GM08714 (cell line): Measurements from ENCODE around the gene PGBD5.

ENCODE experiments used
- H3K4me3 ChIP-seq: fragments of 200-500 bp; sonication (Bioruptor generic); 2 replicates; pipeline ENCODE4 v1.5.1; 2014; ENCODE audit warnings: mild to moderate bottlenecking, low read length, inconsistent platforms
- ZNF274 ChIP-seq: IDR thresholded peaks from 2 replicates; pipeline ENCODE4 v1.6.1; 2012; ENCODE audit warnings: mild to moderate bottlenecking, low read depth, low read length

PGBD5 gene

GRCh38 chr1:230362949-230363348 lies 63.2 kb downstream of the PGBD5 start:
- TF ChIP-seq ZNF274, result no peak
- H3K4me3 ChIP-seq, result no peak overlapping the region

GRCh38 chr1:230361941-230362340 lies 64.2 kb downstream of the PGBD5 start:
- no peak for TF ChIP-seq ZNF274
- no peak overlapping the region for H3K4me3 ChIP-seq

- H3K4me3 ChIP-seq, result no peak overlapping the region
- TF ChIP-seq ZNF274, result no peak
Observed at GRCh38 chr1:230359992-230360668, 66.0 kb downstream of the PGBD5 start.

GRCh38 chr1:230356869-230357794 lies 69.0 kb downstream of the PGBD5 start:
- H3K4me3 ChIP-seq, result no peak overlapping the region
- TF ChIP-seq ZNF274, result no peak

GRCh38 chr1:230356190-230356589 lies 69.9 kb downstream of the PGBD5 start:
- H3K4me3 ChIP-seq, result no peak overlapping the region
- TF ChIP-seq ZNF274, result no peak

- no peak overlapping the region for H3K4me3 ChIP-seq
- TF ChIP-seq ZNF274, result no peak
Observed at GRCh38 chr1:230355594-230355993, 70.5 kb downstream of the PGBD5 start.

GRCh38 chr1:230355128-230355527 lies 71.0 kb downstream of the PGBD5 start:
- no peak overlapping the region for H3K4me3 ChIP-seq
- no peak for TF ChIP-seq ZNF274

- TF ChIP-seq ZNF274, result no peak
Observed at GRCh38 chr1:230354005-230354404, 72.1 kb downstream of the PGBD5 start.

GRCh38 chr1:230352537-230352936 lies 73.6 kb downstream of the PGBD5 start:
- no peak overlapping the region for H3K4me3 ChIP-seq
- TF ChIP-seq ZNF274, result no peak

More at GRCh38 chr1:230354005-230354404, 72.1 kb downstream of the PGBD5 start:
- no peak overlapping the region for H3K4me3 ChIP-seq

GRCh38 chr1:230351983-230352382 lies 74.1 kb downstream of the PGBD5 start:
- no peak for TF ChIP-seq ZNF274
- H3K4me3 ChIP-seq, result no peak overlapping the region

- no peak for TF ChIP-seq ZNF274
- H3K4me3 ChIP-seq, result no peak overlapping the region
Observed at GRCh38 chr1:230351514-230351913, 74.6 kb downstream of the PGBD5 start.

- no peak overlapping the region for H3K4me3 ChIP-seq
- TF ChIP-seq ZNF274, result no peak
Observed at GRCh38 chr1:230350208-230350921, 75.8 kb downstream of the PGBD5 start.

- no peak overlapping the region for H3K4me3 ChIP-seq
- no peak for TF ChIP-seq ZNF274
Observed at GRCh38 chr1:230349020-230349393, 77.1 kb downstream of the PGBD5 start.

GRCh38 chr1:230348386-230349019 lies 77.6 kb downstream of the PGBD5 start:
- no peak overlapping the region for H3K4me3 ChIP-seq
- no peak for TF ChIP-seq ZNF274
